NCI-H69 (cell line): ENCODE measurements around the gene AHCYL2.
"Not testable (repeated sequence)": the region's sequence is repeated elsewhere in the genome, so short reads cannot be mapped to it uniquely, and the experiment has no call there.

Source experiments
- DNase-seq: peaks from one replicate; lab custom pipeline; 2025; lab: John Stamatoyannopoulos, UW

Gene AHCYL2

GRCh38 chr7:129454249-129454551, 229.4 kb downstream of the AHCYL2 start:
- peak; percentile 57 for DNase-seq

- no peak for DNase-seq
Observed at GRCh38 chr7:129456421-129456820, 231.6 kb downstream of the AHCYL2 start.

- DNase-seq, result peak; percentile 47
Observed at GRCh38 chr7:129457101-129457500, 232.3 kb downstream of the AHCYL2 start.

DNA sequence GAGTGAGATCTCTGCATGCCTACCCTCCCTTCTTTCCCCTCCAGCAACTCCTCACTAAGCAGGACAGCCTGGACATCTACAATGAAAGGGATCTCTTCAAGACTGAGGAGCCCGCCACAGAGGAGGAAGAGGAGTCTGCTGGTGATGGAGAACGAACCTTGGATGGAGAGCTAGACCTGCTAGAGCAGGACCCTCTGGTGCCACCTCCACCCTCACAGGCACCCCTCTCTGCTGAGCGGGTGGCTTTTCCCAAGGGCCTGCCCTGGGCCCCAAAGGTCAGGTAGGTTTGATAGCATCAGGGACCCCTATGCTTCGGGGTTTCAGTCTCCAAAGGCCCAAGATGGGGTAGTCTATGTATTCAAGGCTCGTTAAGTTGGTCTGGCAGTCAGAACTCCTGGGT, 233.3 kb downstream of the AHCYL2 start:
- DNase-seq, result no peak

DNA sequence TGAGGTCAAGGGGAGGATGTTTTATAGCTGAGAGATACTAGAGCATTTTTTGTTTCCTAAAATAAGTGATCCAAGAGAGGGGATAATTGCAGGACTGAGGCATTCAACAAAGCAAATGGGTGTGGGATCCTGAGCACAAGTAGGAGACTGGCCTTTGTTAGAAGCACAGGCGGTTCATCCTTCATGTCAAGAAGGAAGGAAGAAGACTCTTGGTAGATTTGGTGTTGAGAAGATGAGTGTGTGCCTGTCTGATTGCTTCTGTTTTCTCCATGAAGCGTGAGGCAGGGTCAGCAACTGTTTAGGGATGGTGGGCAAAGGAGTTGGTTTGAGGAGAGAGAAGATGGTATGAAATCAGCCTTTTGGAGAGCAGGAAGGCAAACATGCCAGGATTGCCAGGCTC, 237.0 kb downstream of the AHCYL2 start:
- no peak for DNase-seq

- DNase-seq, result no peak
Observed at GRCh38 chr7:129462420-129462819, 237.6 kb downstream of the AHCYL2 start.

GRCh38 chr7:129464194-129464593, 239.4 kb downstream of the AHCYL2 start:
- no peak for DNase-seq

DNA sequence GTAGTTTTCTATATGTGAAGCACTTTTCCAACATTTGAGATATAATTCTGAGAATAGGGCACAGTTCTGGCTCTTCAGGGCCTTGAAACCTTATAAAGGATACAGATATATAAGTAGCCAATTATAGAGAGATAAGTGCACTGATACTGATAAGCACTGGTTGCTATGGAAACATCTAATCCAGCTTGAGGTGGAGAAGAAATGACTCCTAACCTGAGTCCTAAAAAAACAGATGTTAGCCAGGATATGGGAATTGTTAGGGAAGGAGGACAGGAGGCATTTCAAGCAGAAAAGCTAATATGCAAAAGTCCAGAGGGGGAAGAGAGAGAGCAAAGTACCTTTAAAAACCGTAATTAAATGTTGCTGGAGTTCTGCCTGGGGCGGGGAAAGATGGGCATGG, 240.2 kb downstream of the AHCYL2 start:
- DNase-seq, result peak; percentile 51

- no peak for DNase-seq
Observed at GRCh38 chr7:129466796-129467195, 242.0 kb downstream of the AHCYL2 start.

- DNase-seq, result no peak
Observed at GRCh38 chr7:129468087-129468486, 243.3 kb downstream of the AHCYL2 start.

DNA sequence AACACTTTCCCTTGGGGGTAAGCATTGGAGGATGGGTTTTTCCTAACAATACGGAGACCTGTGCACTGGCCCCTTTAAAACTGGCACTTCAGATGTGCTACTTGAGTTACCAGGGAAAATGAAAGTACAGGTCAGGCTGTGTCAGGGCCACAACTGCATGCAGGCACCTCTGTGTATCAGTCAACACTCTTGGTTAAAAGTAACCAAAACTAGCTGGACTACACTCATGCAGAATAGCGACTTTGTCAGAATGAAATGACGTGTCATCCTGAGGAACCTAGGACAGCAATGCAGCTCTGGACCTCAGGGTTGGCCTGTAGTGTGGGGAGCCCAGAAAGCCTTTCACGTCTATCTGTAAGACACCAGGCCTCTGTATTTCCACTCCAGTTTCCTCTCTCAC, 243.7 kb downstream of the AHCYL2 start:
- DNase-seq, result no peak

- DNase-seq, result no peak
Observed at GRCh38 chr7:129469930-129470329, 245.1 kb downstream of the AHCYL2 start.

DNA sequence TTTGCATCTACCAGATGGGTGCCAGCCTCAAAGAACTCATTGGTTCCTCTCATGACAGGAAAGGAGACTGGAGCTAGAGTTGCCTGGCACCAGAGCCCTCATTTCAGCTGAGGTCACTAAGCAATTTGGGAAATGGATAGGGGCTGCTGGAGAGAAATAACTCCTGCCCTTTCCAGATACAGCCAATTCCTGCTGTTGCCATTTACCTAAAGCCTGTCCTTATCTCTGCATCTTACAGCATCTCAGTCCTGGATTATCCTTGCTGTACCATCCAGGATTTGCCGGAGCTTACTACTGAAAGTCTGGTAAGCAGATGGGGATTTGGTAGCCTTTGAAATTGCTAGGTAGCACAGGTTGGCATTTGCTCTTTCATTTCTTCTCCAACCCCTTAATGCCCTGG, 245.6 kb downstream of the AHCYL2 start:
- no peak for DNase-seq

GRCh38 chr7:129471402-129471827, 246.6 kb downstream of the AHCYL2 start:
- no peak for DNase-seq

DNA sequence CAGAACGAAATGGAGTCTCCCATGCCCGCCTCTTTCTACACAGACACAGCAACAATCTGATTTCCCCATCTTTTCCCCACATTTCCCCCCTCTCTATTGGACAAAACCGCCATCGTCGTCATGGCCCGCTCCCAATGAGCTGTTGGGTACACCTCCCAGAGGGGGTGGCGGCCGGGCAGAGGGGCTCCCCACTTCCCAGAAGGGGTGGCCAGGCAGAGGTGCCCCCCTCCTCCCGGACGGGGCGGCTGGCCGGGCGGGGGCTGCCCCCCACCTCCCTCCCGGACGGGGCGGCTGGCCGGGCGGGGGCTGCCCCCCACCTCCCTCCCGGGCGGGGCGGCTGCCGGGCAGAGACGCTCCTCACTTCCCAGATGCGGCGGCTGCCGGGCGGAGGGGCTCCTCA, 251.1 kb downstream of the AHCYL2 start:
- DNase-seq, result not testable (repeated sequence)

DNA sequence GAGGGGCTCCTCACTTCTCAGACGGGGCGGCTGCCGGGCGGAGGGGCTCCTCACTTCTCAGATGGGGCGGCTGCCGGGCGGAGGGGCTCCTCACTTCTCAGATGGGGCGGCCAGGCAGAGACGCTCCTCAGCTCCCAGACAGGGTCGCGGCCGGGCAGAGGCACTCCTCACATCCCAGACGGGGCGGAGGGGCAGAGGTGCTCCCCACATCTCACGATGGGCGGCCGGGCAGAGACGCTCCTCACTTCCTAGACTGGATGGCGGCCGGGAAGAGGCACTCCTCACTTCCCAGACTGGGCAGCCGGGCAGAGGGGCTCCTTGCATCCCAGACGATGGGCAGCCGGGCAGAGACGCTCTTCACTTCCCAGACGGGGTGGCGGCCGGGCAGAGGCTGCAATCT, 251.6 kb downstream of the AHCYL2 start:
- not testable (repeated sequence) for DNase-seq
